GM23338 (cell line): ENCODE results near the gene BANK1. TPM values are rescaled to one million over a fixed set of nuclear protein-coding genes. Genes with fewer than 3 reads are reported as not detected.

Experiments used
- ATAC-seq: fragments of 200-7000 bp; cut with Tn5 transposase; 3 replicates; pipeline ENCODE4 v1.9.1; 2020
- DNase-seq: peaks from one replicate; pipeline ENCODE4 v3.0.0-alpha.2; 2015; ENCODE audit warnings: low spot score
- H2AFZ ChIP-seq: fragments of 200-600 bp; sonication (generic); 2 replicates; pipeline ENCODE4 v1.8.0; 2016; ENCODE audit warnings: antibody characterized with exemption, mild to moderate bottlenecking, moderate library complexity
- H3F3A ChIP-seq: fragments of 200-600 bp; sonication (generic); replicated peaks from 2 replicates; pipeline ENCODE4 v1.8.0; 2017; ENCODE audit warnings: antibody characterized with exemption, mixed run types, low read depth
- H3K27ac ChIP-seq: fragments of 200-600 bp; sonication (generic); 2 replicates; pipeline ENCODE4 v1.6.1; 2016; ENCODE audit warnings: low read depth
- H3K27me3 ChIP-seq: fragments of 200-600 bp; sonication (generic); 2 replicates; pipeline ENCODE4 v1.8.0; 2016; ENCODE audit warnings: mild to moderate bottlenecking, mixed run types, moderate library complexity; ENCODE audit not compliant: insufficient read depth
- H3K36me3 ChIP-seq: fragments of 200-600 bp; sonication (generic); 2 replicates; pipeline ENCODE4 v1.8.0; 2016; ENCODE audit warnings: mild to moderate bottlenecking; ENCODE audit not compliant: insufficient read depth
- H3K4me1 ChIP-seq: fragments of 200-600 bp; sonication (generic); 2 replicates; pipeline ENCODE4 v1.8.0; 2016; ENCODE audit warnings: mild to moderate bottlenecking, moderate library complexity; ENCODE audit not compliant: insufficient read depth
- H3K4me2 ChIP-seq: fragments of 200-600 bp; sonication (generic); 2 replicates; pipeline ENCODE4 v1.7.1; 2017; ENCODE audit warnings: mixed run types
- H3K4me3 ChIP-seq: fragments of 200-600 bp; sonication (generic); 2 replicates; pipeline ENCODE4 v1.6.1; 2016; ENCODE audit warnings: mixed run types
- H3K79me2 ChIP-seq: fragments of 200-600 bp; sonication (generic); replicated peaks from 2 replicates; pipeline ENCODE4 v1.8.0; 2017; ENCODE audit warnings: mild to moderate bottlenecking; ENCODE audit not compliant: insufficient read depth
- H3K9me2 ChIP-seq: fragments of 200-600 bp; sonication (generic); 2 replicates; pipeline ENCODE4 v1.8.0; 2017; ENCODE audit not compliant: insufficient read depth
- H4K20me1 ChIP-seq: fragments of 200-600 bp; sonication (generic); replicated peaks from 2 replicates; pipeline ENCODE4 v1.8.0; 2017; ENCODE audit warnings: mild to moderate bottlenecking; ENCODE audit not compliant: insufficient read depth
- H3K27ac Mint-ChIP-seq: 2 replicates; pipeline ENCODE4 v1.8.0; 2020; ENCODE audit warnings: inconsistent platforms, mild to moderate bottlenecking, moderate library complexity, mixed read lengths
- H3K27me3 Mint-ChIP-seq: 3 replicates; pipeline ENCODE4 v1.8.0; 2022; ENCODE audit warnings: low read depth, mild to moderate bottlenecking, moderate library complexity, mixed read lengths, inconsistent platforms; ENCODE audit not compliant: insufficient read depth, poor library complexity
- H3K36me3 Mint-ChIP-seq: 3 replicates; pipeline ENCODE4 v1.8.0; 2021; ENCODE audit warnings: low read depth, mild to moderate bottlenecking, inconsistent platforms, moderate library complexity, mixed read lengths
- H3K4me1 Mint-ChIP-seq: 3 replicates; pipeline ENCODE4 v1.8.0; 2020; ENCODE audit warnings: mild to moderate bottlenecking, inconsistent platforms, mixed read lengths
- H3K4me3 Mint-ChIP-seq: 3 replicates; pipeline ENCODE4 v1.8.0; 2021; ENCODE audit warnings: moderate library complexity, mild to moderate bottlenecking, inconsistent platforms, mixed read lengths
- H3K9me3 Mint-ChIP-seq: 3 replicates; pipeline ENCODE4 v1.8.0; 2020; ENCODE audit warnings: moderate library complexity, mild to moderate bottlenecking, inconsistent platforms, mixed read lengths
- CREB1 ChIP-seq: fragments of 250-450 bp; sonication (Bioruptor Pico); IDR thresholded peaks from 2 replicates; pipeline ENCODE4 v1.5.0; 2020; ENCODE audit warnings: low read depth, mild to moderate bottlenecking, moderate library complexity
- CTCF ChIP-seq, 2 experiments: fragments of 200-600 bp in 1 of 2; sonication (generic) in 1 of 2; conservative IDR thresholded peaks; 2 replicates each; pipeline versions ENCODE4 v1.5.1 to v1.6.1; 2016 to 2017; ENCODE audit warnings: antibody characterized with exemption in 2 of 2, low read depth in 2 of 2, mild to moderate bottlenecking in 2 of 2, moderate library complexity in 1 of 2
- ETS1 ChIP-seq: IDR thresholded peaks from 2 replicates; pipeline ENCODE4 v1.6.1; 2016; ENCODE audit warnings: antibody characterized with exemption
- EZH2 ChIP-seq: fragments of 200-600 bp; sonication (generic); IDR thresholded peaks from one replicate; pipeline ENCODE4 v1.8.0; 2017; ENCODE audit warnings: antibody characterized with exemption, mild to moderate bottlenecking, low read depth; ENCODE audit not compliant: unreplicated experiment
- EZH2phosphoT487 ChIP-seq: fragments of 200-600 bp; sonication (generic); IDR thresholded peaks from one replicate; pipeline ENCODE4 v1.8.1; 2018; ENCODE audit warnings: antibody characterized with exemption; ENCODE audit not compliant: unreplicated experiment
- JUNB ChIP-seq: IDR thresholded peaks from one replicate; pipeline ENCODE4 v1.6.1; 2016; ENCODE audit warnings: antibody characterized with exemption; ENCODE audit not compliant: unreplicated experiment
- NANOG ChIP-seq: IDR thresholded peaks from 2 replicates; pipeline ENCODE4 v1.6.1; 2016; ENCODE audit warnings: antibody characterized with exemption, borderline replicate concordance
- POLR2AphosphoS5 ChIP-seq: IDR thresholded peaks from 2 replicates; pipeline ENCODE4 v1.6.1; 2016; ENCODE audit warnings: antibody characterized with exemption, low read depth
- REST ChIP-seq: IDR thresholded peaks from one replicate; pipeline ENCODE4 v1.6.1; 2018; ENCODE audit warnings: antibody characterized with exemption; ENCODE audit not compliant: unreplicated experiment
- STAT1 ChIP-seq: IDR thresholded peaks from one replicate; pipeline ENCODE4 v1.6.1; 2016; ENCODE audit warnings: antibody characterized with exemption; ENCODE audit not compliant: unreplicated experiment
- ZNF114 ChIP-seq: fragments of 250-450 bp; sonication (Bioruptor Pico); IDR thresholded peaks from 2 replicates; pipeline ENCODE4 v1.5.0; 2020; ENCODE audit warnings: mild to moderate bottlenecking, moderate library complexity
- ZNF331 ChIP-seq: fragments of 250-450 bp; sonication (Bioruptor Pico); IDR thresholded peaks from 2 replicates; pipeline ENCODE4 v1.5.0; 2020; ENCODE audit warnings: low read depth, mild to moderate bottlenecking, moderate library complexity
- ZNF462 ChIP-seq: fragments of 250-450 bp; sonication (Bioruptor Pico); IDR thresholded peaks from 2 replicates; pipeline ENCODE4 v1.5.0; 2020; ENCODE audit warnings: mild to moderate bottlenecking, moderate library complexity
- polyA plus RNA-seq: library from polyadenylated mRNA; unstranded; fragments of >200 nt; fragmentation: Nextera tagmentation; extraction: Ambion mirVana; gene quantifications from 2 replicates; pipeline ENCODE4 v1.2.1, GENCODE V29; 2016
- total RNA-seq: library from RNA; depleted of rRNA; stranded (reverse); fragments of >200 nt; shearing (Covaris generic); gene quantifications from 2 replicates; pipeline ENCODE4 v1.2.3, GENCODE V29; 2014

The BANK1 gene
- total and polyA plus RNA-seq, 2 experiments from 2014 or later: 0.86 to 0.87 TPM

- peaks cover 14% of the 10 kb centered on the region for H3K4me1 Mint-ChIP-seq
- Histone ChIP-seq H2AFZ (no peak overlapping the region), H3K4me2 (no peak overlapping the region), H3K4me3 (no peak overlapping the region), H3K27ac (no peak overlapping the region), H3K9me2 (0 out of 2 replicates have a peak, but pooled peaks cover 3% of the 10 kb centered on the region), H3K36me3 (no peaks in the 10 kb centered on the region), H3K27me3 (no peaks in the 10 kb centered on the region), H4K20me1 (no peaks in the 10 kb centered on the region), H3K79me2 (no peaks in the 10 kb centered on the region), H3K4me1 (peaks cover 12% of the 10 kb centered on the region; the same call in 1 of the 2 replicates), H3F3A (no peaks in the 10 kb centered on the region)
- peaks cover 3% of the 10 kb centered on the region; the same call in 1 of the 3 replicates for H3K36me3 Mint-ChIP-seq
- no peaks in the 10 kb centered on the region; the same call in 2 of the 3 replicates for H3K9me3 Mint-ChIP-seq
- no peak for TF ChIP-seq CTCF (conservative IDR thresholded peaks at IDR 0.05; ENCODE audit: low read depth in 2 of 2)
- TF ChIP-seq REST: no peak
- TF ChIP-seq EZH2phosphoT487: no peak
- no peak for TF ChIP-seq POLR2AphosphoS5
- TF ChIP-seq JUNB: no peak
- no peak for TF ChIP-seq ZNF462 (CRISPR knock-in tag)
- TF ChIP-seq ETS1: no peak
- TF ChIP-seq EZH2: no peak
- TF ChIP-seq STAT1: no peak
- TF ChIP-seq NANOG: no peak
- TF ChIP-seq ZNF114 (CRISPR knock-in tag): no peak
- no peak for TF ChIP-seq ZNF331 (CRISPR knock-in tag)
- no peak for TF ChIP-seq CREB1 (CRISPR knock-in tag)
- H3K27me3 Mint-ChIP-seq: no peaks in the 10 kb centered on the region
- no peak overlapping the region for H3K27ac Mint-ChIP-seq
- ATAC-seq (no peak), DNase-seq (no peak)
- H3K4me3 Mint-ChIP-seq: no peak overlapping the region
Observed at GRCh38 chr4:101941816-101942358, 151.4 kb downstream of the BANK1 start.
